Cardiac muscle cell (in vitro differentiated cells and primary cell): ENCODE measurements around the gene YY2. TPM values are rescaled to one million over a fixed set of nuclear protein-coding genes. Genes with fewer than 3 reads are reported as not detected.

Source experiments
- DNase-seq, 2 donors: peaks; one replicate each; pipeline versions ENCODE4 v3.0.0 to v3.0.0-alpha.2; 2010 to 2017; ENCODE audit warnings: low read depth in 1 of 2, low spot score in 1 of 2
- H3K27ac ChIP-seq: fragments of 200-600 bp; sonication (generic); 2 replicates; pipeline ENCODE4 v1.5.1; 2016
- H3K27me3 ChIP-seq: fragments of 200-600 bp; sonication (generic); 2 replicates; pipeline ENCODE4 v1.6.0; 2016; ENCODE audit warnings: control low read depth
- H3K36me3 ChIP-seq: fragments of 200-600 bp; sonication (generic); 2 replicates; pipeline ENCODE4 v1.5.1; 2016; ENCODE audit warnings: control low read depth
- H3K4me1 ChIP-seq: fragments of 200-600 bp; sonication (generic); 2 replicates; pipeline ENCODE4 v1.8.1; 2017; ENCODE audit warnings: low read depth, mild to moderate bottlenecking, mixed run types
- H3K4me3 ChIP-seq: fragments of 200-600 bp; sonication (generic); 2 replicates; pipeline ENCODE4 v1.5.1; 2016; ENCODE audit warnings: mild to moderate bottlenecking
- H3K9me3 ChIP-seq: fragments of 200-600 bp; sonication (generic); 2 replicates; pipeline ENCODE4 v1.5.1; 2017; ENCODE audit warnings: low read depth, mild to moderate bottlenecking, control low read depth
- CTCF ChIP-seq: IDR thresholded peaks from 2 replicates; pipeline ENCODE4 v1.5.1; 2012; ENCODE audit warnings: low read depth, mild to moderate bottlenecking, low read length
- polyA plus RNA-seq: library from polyadenylated mRNA; unstranded; fragments of >200 nt; fragmentation: Nextera tagmentation; extraction: Ambion mirVana; gene quantifications from 2 replicates; pipeline ENCODE4 v1.2.1, GENCODE V29; 2016
- total RNA-seq: library from RNA; depleted of rRNA; stranded (reverse); fragments of >200 nt; gene quantifications from 2 replicates; pipeline ENCODE4 v1.2.3, GENCODE V29; 2016

The YY2 gene
- total RNA-seq (0.63 and 1.1 TPM in 2 replicates), polyA plus RNA-seq (1.1 and 1.5 TPM in 2 replicates)

- H3K36me3 ChIP-seq, result no peaks in the 10 kb centered on the region
- no peak for TF ChIP-seq CTCF
- H3K27me3 ChIP-seq, result no peaks in the 10 kb centered on the region
- no peak for DNase-seq
- H3K27ac ChIP-seq, result no peak within 1 kb of the TSS
- no peak within 1 kb of the TSS for H3K4me3 ChIP-seq
- no peaks in the 10 kb centered on the region for H3K9me3 ChIP-seq
- peaks cover 8% of the 10 kb centered on the region for H3K4me1 ChIP-seq
These were observed at the start of gene YY2 for GRCh38 chrX:21855937-21856415. TSS of gene YY2 (plus strand) at chrX:21855987. CDS start at chrX:21856485, 498 bp downstream.

GRCh38 chrX:21806691-21807090 is 49.1 kb upstream of the YY2 start:
- no peaks in the 10 kb centered on the region for H3K27me3 ChIP-seq
- H3K27ac ChIP-seq, result no peak overlapping the region
- DNase-seq, result no peak
- H3K4me3 ChIP-seq, result no peak overlapping the region
- no peaks in the 10 kb centered on the region for H3K36me3 ChIP-seq
- no peak for TF ChIP-seq CTCF
- H3K9me3 ChIP-seq, result no peaks in the 10 kb centered on the region
- H3K4me1 ChIP-seq, result peaks cover 7% of the 10 kb centered on the region

GRCh38 chrX:21811832-21812231 is 44.0 kb upstream of the YY2 start:
- no peak for TF ChIP-seq CTCF
- Histone ChIP-seq H3K27me3 (no peaks in the 10 kb centered on the region), H3K4me3 (no peak overlapping the region), H3K4me1 (no peaks in the 10 kb centered on the region), H3K9me3 (no peaks in the 10 kb centered on the region), H3K27ac (no peak overlapping the region), H3K36me3 (no peaks in the 10 kb centered on the region)
- DNase-seq, result no peak

- Histone ChIP-seq H3K27me3 (no peaks in the 10 kb centered on the region), H3K9me3 (no peaks in the 10 kb centered on the region), H3K4me1 (no peaks in the 10 kb centered on the region), H3K36me3 (no peaks in the 10 kb centered on the region), H3K4me3 (no peak overlapping the region), H3K27ac (no peak overlapping the region)
- DNase-seq, result no peak
- no peak for TF ChIP-seq CTCF
These were observed 43.2 kb upstream of the YY2 start for GRCh38 chrX:21812628-21813027.

GRCh38 chrX:21813612-21814368 is 42.0 kb upstream of the YY2 start:
- Histone ChIP-seq H3K4me3 (no peak overlapping the region), H3K27ac (no peak overlapping the region), H3K9me3 (no peaks in the 10 kb centered on the region), H3K4me1 (no peaks in the 10 kb centered on the region), H3K36me3 (no peaks in the 10 kb centered on the region), H3K27me3 (no peaks in the 10 kb centered on the region)
- no peak for DNase-seq
- TF ChIP-seq CTCF, result no peak
